H1 (cell line): Measurements from ENCODE around the gene CCDC24. TPM values are rescaled to one million over a fixed set of nuclear protein-coding genes. Genes with fewer than 3 reads are reported as not detected.
A peak's percentile ranks its signal among the peaks of the same experiment; 100 is the strongest.

Experiments
- CTCF ChIA-PET: fragments of 300-600 bp; sonication (Branson Sonifier 250); formaldehyde crosslinking; loops from one replicate; lab custom pipeline; 2021; ENCODE audit not compliant: partially characterized antibody; lab: Charles Lee
- POLR2A ChIA-PET: fragments of 300-600 bp; sonication (Branson Sonifier 250); formaldehyde crosslinking; loops from one replicate; lab custom pipeline; 2021; ENCODE audit warnings: inconsistent platforms; ENCODE audit not compliant: partially characterized antibody; lab: Charles Lee
- DNase-seq, 2 experiments: peaks; one replicate each; pipeline versions ENCODE4 v3.0.0 to v3.0.0-alpha.2; 2010 to 2022; ENCODE audit warnings: low spot score in 2 of 2, low read depth in 1 of 2, mixed read lengths in 1 of 2
- FAIRE-seq: peaks from 2 replicates; lab custom pipeline; 2011; peaks lifted over from hg19 to GRCh38; lab: Jason Lieb, UNC
- H2AFZ ChIP-seq: 2 replicates; pipeline ENCODE4 v1.8.1; 2012; ENCODE audit warnings: low read length, inconsistent platforms
- H2AK5ac ChIP-seq: 2 replicates; pipeline ENCODE4 v1.6.1; 2013; ENCODE audit warnings: low read depth, low read length
- H2BK120ac ChIP-seq: replicated peaks from 2 replicates; pipeline ENCODE3; 2013; ENCODE audit warnings: low read depth, low read length, inconsistent platforms
- H2BK12ac ChIP-seq: 2 replicates; pipeline ENCODE4 v1.6.1; 2013; ENCODE audit warnings: low read depth, low read length
- H2BK15ac ChIP-seq: 2 replicates; pipeline ENCODE4 v1.6.1; 2013; ENCODE audit warnings: low read length
- H2BK20ac ChIP-seq: 2 replicates; pipeline ENCODE4 v1.6.1; 2013; ENCODE audit warnings: low read length
- H2BK5ac ChIP-seq: 2 replicates; pipeline ENCODE4 v1.6.1; 2013; ENCODE audit warnings: low read depth, low read length
- H3K14ac ChIP-seq: 2 replicates; pipeline ENCODE4 v1.6.1; 2013; ENCODE audit warnings: inconsistent platforms; ENCODE audit not compliant: insufficient read length
- H3K18ac ChIP-seq: 2 replicates; pipeline ENCODE4 v1.6.1; 2013; ENCODE audit warnings: low read length; ENCODE audit errors: extremely low read depth
- H3K23ac ChIP-seq: 2 replicates; pipeline ENCODE4 v1.6.1; 2013; ENCODE audit warnings: inconsistent platforms; ENCODE audit not compliant: insufficient read length
- H3K23me2 ChIP-seq: 2 replicates; pipeline ENCODE4 v1.6.1; 2013; ENCODE audit warnings: low read depth, low read length
- H3K27ac ChIP-seq: 2 replicates; pipeline ENCODE4 v1.6.1; 2011; ENCODE audit warnings: low read depth, low read length, inconsistent platforms
- H3K27me3 ChIP-seq, 4 experiments: replicated peaks in 1 of 4; 1 replicate in 1 of 4; 2 replicates in 3 of 4; pipeline versions ENCODE4 v1.6.1 to v1.8.1; 2011 to 2013; ENCODE audit warnings: low read length in 3 of 4, mild to moderate bottlenecking in 3 of 4, inconsistent platforms in 2 of 4, mixed read lengths in 2 of 4, moderate library complexity in 1 of 4; ENCODE audit not compliant: control insufficient read depth in 3 of 4, insufficient read depth in 3 of 4; ENCODE audit errors: extremely low read depth in 1 of 4
- H3K36me3 ChIP-seq, 4 experiments: 2 replicates each; pipeline versions ENCODE4 v1.6.1 to v1.8.1; 2011 to 2013; ENCODE audit warnings: mild to moderate bottlenecking in 4 of 4, low read length in 3 of 4, moderate library complexity in 2 of 4, control low read depth in 1 of 4, inconsistent platforms in 1 of 4; ENCODE audit not compliant: insufficient read depth in 4 of 4, control insufficient read depth in 2 of 4
- H3K4ac ChIP-seq: replicated peaks from 2 replicates; pipeline ENCODE3; 2013; ENCODE audit warnings: low read length, low read depth, mixed read lengths, inconsistent platforms; ENCODE audit not compliant: insufficient read length
- H3K4me1 ChIP-seq, 4 experiments: replicated peaks in 1 of 4; 1 replicate in 1 of 4; 2 replicates in 3 of 4; pipeline versions ENCODE4 v1.6.1 to v1.8.1; 2011 to 2013; ENCODE audit warnings: low read length in 3 of 4, inconsistent platforms in 2 of 4, mixed read lengths in 1 of 4; ENCODE audit not compliant: insufficient read depth in 4 of 4, control insufficient read depth in 3 of 4
- H3K4me2 ChIP-seq, 2 experiments: 2 replicates each; pipeline versions ENCODE4 v1.6.1 to v1.8.1; 2011 to 2013; ENCODE audit warnings: low read depth in 2 of 2, low read length in 2 of 2, control low read depth in 1 of 2, inconsistent platforms in 1 of 2, mild to moderate bottlenecking in 1 of 2; ENCODE audit not compliant: insufficient read depth in 1 of 2
- H3K4me3 ChIP-seq, 4 experiments: fragments of 200-600, 300-600 bp in 1 of 4; sonication (generic), shearing (Covaris generic), sonication (Bioruptor Twin) in 1 of 4; 2 replicates each; pipeline versions ENCODE4 v1.5.1 to v1.8.1; 2011 to 2016; ENCODE audit warnings: low read length in 4 of 4, low read depth in 3 of 4, control low read depth in 2 of 4, inconsistent platforms in 2 of 4, mild to moderate bottlenecking in 2 of 4, mixed read lengths in 1 of 4, moderate library complexity in 1 of 4; ENCODE audit not compliant: insufficient read depth in 2 of 4; ENCODE audit errors: extremely low read depth in 1 of 4
- H3K56ac ChIP-seq: replicated peaks from 2 replicates; pipeline ENCODE3; 2013; ENCODE audit warnings: low read depth, mild to moderate bottlenecking, mixed read lengths, low read length, inconsistent platforms; ENCODE audit not compliant: insufficient read length
- H3K79me1 ChIP-seq: 2 replicates; pipeline ENCODE4 v1.6.1; 2013; ENCODE audit warnings: low read depth, low read length, control low read depth
- H3K79me2 ChIP-seq, 2 experiments: 2 replicates each; pipeline versions ENCODE4 v1.6.1 to v1.8.1; 2012 to 2013; ENCODE audit warnings: low read length in 2 of 2, mild to moderate bottlenecking in 2 of 2, inconsistent platforms in 1 of 2; ENCODE audit not compliant: insufficient read depth in 2 of 2, control insufficient read depth in 1 of 2
- H3K9ac ChIP-seq, 4 experiments: replicated peaks in 1 of 4; 1 replicate in 1 of 4; 2 replicates in 3 of 4; pipeline versions ENCODE4 v1.6.1 to v1.8.1; 2011 to 2013; ENCODE audit warnings: low read depth in 3 of 4, low read length in 3 of 4, control low read depth in 2 of 4, mild to moderate bottlenecking in 2 of 4, moderate library complexity in 2 of 4, inconsistent platforms in 1 of 4; ENCODE audit errors: extremely low read depth in 1 of 4
- H3K9me3 ChIP-seq, 2 experiments: 2 replicates each; pipeline versions ENCODE4 v1.6.1 to v1.8.1; 2012 to 2013; ENCODE audit warnings: mild to moderate bottlenecking in 2 of 2, moderate library complexity in 2 of 2, control low read depth in 1 of 2, inconsistent platforms in 1 of 2, low read depth in 1 of 2, low read length in 1 of 2, mixed read lengths in 1 of 2; ENCODE audit not compliant: insufficient read depth in 2 of 2
- H4K20me1 ChIP-seq, 2 experiments: replicated peaks in 1 of 2; 2 replicates each; pipeline versions ENCODE3 to v1.8.1; 2011 to 2013; ENCODE audit warnings: inconsistent platforms in 2 of 2, low read length in 2 of 2, mild to moderate bottlenecking in 1 of 2; ENCODE audit not compliant: insufficient read depth in 2 of 2, control insufficient read depth in 1 of 2
- H4K5ac ChIP-seq: 2 replicates; pipeline ENCODE4 v1.6.1; 2013; ENCODE audit warnings: low read length, low read depth, mixed read lengths, inconsistent platforms; ENCODE audit not compliant: insufficient read length
- H4K8ac ChIP-seq: 2 replicates; pipeline ENCODE4 v1.8.0; 2013; ENCODE audit warnings: mild to moderate bottlenecking, moderate library complexity, low read length, inconsistent platforms; ENCODE audit not compliant: insufficient read depth; ENCODE audit errors: extremely low read depth
- H4K91ac ChIP-seq: replicated peaks from 2 replicates; pipeline ENCODE3; 2013; ENCODE audit warnings: low read length, mixed read lengths, inconsistent platforms; ENCODE audit not compliant: insufficient read length
- CHD2 ChIP-seq: IDR thresholded peaks from 2 replicates; pipeline ENCODE4 v1.6.1; 2012; ENCODE audit warnings: low read length, improper control_type of control experiment
- EP300 ChIP-seq, 2 experiments: IDR thresholded peaks; 1 replicate in 1 of 2; 2 replicates in 1 of 2; pipeline ENCODE4 v1.6.1; 2011 to 2012; ENCODE audit warnings: low read depth in 2 of 2, low read length in 2 of 2, mild to moderate bottlenecking in 2 of 2, borderline replicate concordance in 1 of 2, inconsistent platforms in 1 of 2, moderate library complexity in 1 of 2
- EZH2 ChIP-seq: fragments of 200-600 bp; sonication (generic); IDR thresholded peaks from 2 replicates; pipeline ENCODE4 v1.7.1; 2012; ENCODE audit warnings: low read depth, mild to moderate bottlenecking, moderate library complexity, low read length, inconsistent platforms; ENCODE audit not compliant: severe bottlenecking
- RBBP5 ChIP-seq: IDR thresholded peaks from 2 replicates; pipeline ENCODE4 v1.7.1; 2012; ENCODE audit warnings: low read depth, mild to moderate bottlenecking, inconsistent platforms, low read length, moderate library complexity, borderline replicate concordance
- SIRT6 ChIP-seq: IDR thresholded peaks from one replicate; pipeline ENCODE4 v1.7.1; 2012; ENCODE audit warnings: low read length, inconsistent platforms
- SRF ChIP-seq: IDR thresholded peaks from 2 replicates; pipeline ENCODE4 v1.6.1; 2011; ENCODE audit warnings: mild to moderate bottlenecking, low read depth, low read length, moderate library complexity
- TCF12 ChIP-seq: IDR thresholded peaks from 2 replicates; pipeline ENCODE4 v1.6.1; 2011; ENCODE audit warnings: low read depth, mild to moderate bottlenecking, low read length
- TEAD4 ChIP-seq: IDR thresholded peaks from 2 replicates; pipeline ENCODE4 v1.6.1; 2012; ENCODE audit warnings: low read depth, low read length, inconsistent platforms, mixed read lengths
- YY1 ChIP-seq: IDR thresholded peaks from 2 replicates; pipeline ENCODE4 v1.6.1; 2011; ENCODE audit warnings: low read depth, mild to moderate bottlenecking, low read length
- WGBS, 2 experiments: shearing (Covaris generic) in 1 of 2; methylation state at CpG; one replicate each; pipeline versions ENCODE4 v1.1.6 to v1.1.7; 2013 to 2015; ENCODE audit warnings: low lambda C conversion rate in 2 of 2, mixed read lengths in 2 of 2, inconsistent platforms in 1 of 2, low coverage in 1 of 2, missing lambda C conversion rate in 1 of 2; ENCODE audit not compliant: insufficient replicate concordance in 2 of 2, insufficient coverage in 1 of 2, insufficient read length in 1 of 2; ENCODE audit errors: extremely low coverage in 1 of 2, missing lambda C conversion rate in 1 of 2; 5-methylcytosine and 5-hydroxymethylcytosine counted together
- polyA plus RNA-seq, 7 experiments: library from polyadenylated mRNA; depleted of rRNA in 3 of 7; stranded (reverse) in 5 of 7; unstranded in 2 of 7; fragments of >200 nt in 5 of 7; fragments of 200-250 nt in 2 of 7; gene quantifications; 1 replicate in 5 of 7; 2 replicates in 1 of 7; 4 replicates in 1 of 7; pipeline versions ENCODE4 v1.2.1 to v1.2.3, GENCODE V29; 2011 to 2013; ENCODE audit warnings: missing spikeins in 2 of 7, mixed read lengths in 2 of 7
- total RNA-seq: library from RNA; stranded (reverse); fragmentation: NEBNext Ultra II Directional; extraction: Animal tissue kit (Norgen Biotek cat#: 25700); gene quantifications from 2 replicates; pipeline ENCODE4 v1.2.1, GENCODE V29; 2021
- TF ChIP-seq, protein P1 (sequence below), 3 experiments: IDR thresholded peaks; 1 replicate in 2 of 3; 2 replicates in 1 of 3; pipeline versions ENCODE4 v1.5.1 to v1.6.1; 2011; ENCODE audit warnings: low read length in 3 of 3, mild to moderate bottlenecking in 3 of 3, inconsistent platforms in 2 of 3, low read depth in 1 of 3, moderate library complexity in 1 of 3; ENCODE audit not compliant: insufficient read depth in 1 of 3; ENCODE audit errors: control extremely low read depth in 1 of 3

The CCDC24 gene
- total and polyA plus RNA-seq, 2 of the 8 experiments (the other 6 are each of a cell fraction or from before 2014, with no cell fraction given): 11.2 to 11.4 TPM

DNA sequence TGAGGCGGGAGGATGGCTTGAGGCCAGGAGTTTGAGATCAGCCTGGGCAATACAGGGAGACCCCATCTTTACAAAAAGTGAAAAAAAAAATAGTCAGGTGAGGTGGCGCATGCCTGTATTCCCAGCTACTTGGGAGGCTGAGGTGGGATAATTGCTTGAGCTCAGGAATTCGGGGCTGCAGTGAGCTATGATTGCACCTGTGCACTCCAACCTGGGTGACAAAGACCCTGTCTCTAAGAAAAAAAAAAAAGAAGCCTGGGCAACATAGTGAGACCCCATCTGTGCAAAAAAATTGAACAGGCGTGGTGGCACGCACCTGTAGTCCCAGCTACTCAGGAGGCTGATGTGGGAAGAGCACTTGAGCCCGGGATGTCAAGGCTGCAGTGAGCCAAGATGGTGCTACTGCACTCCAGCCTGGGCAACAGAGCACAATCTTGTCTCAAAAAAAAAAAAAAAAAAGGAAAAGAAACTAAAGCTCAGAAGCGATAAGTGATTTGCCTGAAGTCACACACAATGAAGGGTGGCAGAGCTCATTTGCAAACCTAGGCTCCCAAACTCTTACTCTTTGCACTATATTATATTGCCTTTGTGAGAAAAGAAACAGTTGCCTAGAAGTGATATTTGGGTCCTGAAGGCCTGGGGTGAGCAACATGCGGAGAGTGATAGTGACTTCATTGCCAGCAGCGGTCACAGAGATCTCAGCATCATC is 2.0 kb downstream of the CCDC24 start:
- WGBS, 2 experiments: 94% methylated on average over 8 of the region's 9 CpGs; no CpG with 5 or more reads in 1 of the 2 experiments
- POLR2A ChIA-PET: interaction anchor here (0.8 to 13.6 kb wide), 7 partner anchors 10 to 42 kb away, joined by 3 to 189 read pairs (median 11); partner anchors contain the start of genes ATP6V0B, B4GALT2, DPH2 and SLC6A9
- TF ChIP-seq EZH2: no peak
- TF ChIP-seq EP300 (IDR thresholded peaks at IDR 0.05; ENCODE audit: borderline replicate concordance in 1 of 2, low read depth in 2 of 2, low read length in 2 of 2): no peak
- TF ChIP-seq SRF: no peak
- TF ChIP-seq RBBP5: no peak
- TF ChIP-seq, protein P1, sequence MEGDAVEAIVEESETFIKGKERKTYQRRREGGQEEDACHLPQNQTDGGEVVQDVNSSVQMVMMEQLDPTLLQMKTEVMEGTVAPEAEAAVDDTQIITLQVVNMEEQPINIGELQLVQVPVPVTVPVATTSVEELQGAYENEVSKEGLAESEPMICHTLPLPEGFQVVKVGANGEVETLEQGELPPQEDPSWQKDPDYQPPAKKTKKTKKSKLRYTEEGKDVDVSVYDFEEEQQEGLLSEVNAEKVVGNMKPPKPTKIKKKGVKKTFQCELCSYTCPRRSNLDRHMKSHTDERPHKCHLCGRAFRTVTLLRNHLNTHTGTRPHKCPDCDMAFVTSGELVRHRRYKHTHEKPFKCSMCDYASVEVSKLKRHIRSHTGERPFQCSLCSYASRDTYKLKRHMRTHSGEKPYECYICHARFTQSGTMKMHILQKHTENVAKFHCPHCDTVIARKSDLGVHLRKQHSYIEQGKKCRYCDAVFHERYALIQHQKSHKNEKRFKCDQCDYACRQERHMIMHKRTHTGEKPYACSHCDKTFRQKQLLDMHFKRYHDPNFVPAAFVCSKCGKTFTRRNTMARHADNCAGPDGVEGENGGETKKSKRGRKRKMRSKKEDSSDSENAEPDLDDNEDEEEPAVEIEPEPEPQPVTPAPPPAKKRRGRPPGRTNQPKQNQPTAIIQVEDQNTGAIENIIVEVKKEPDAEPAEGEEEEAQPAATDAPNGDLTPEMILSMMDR (IDR thresholded peaks at IDR 0.05; ENCODE audit: control extremely low read depth in 1 of 3, insufficient read depth in 1 of 3, low read depth in 1 of 3, low read length in 3 of 3): no peak
- TF ChIP-seq TEAD4: no peak
- no peak for TF ChIP-seq YY1
- TF ChIP-seq SIRT6: no peak
- TF ChIP-seq CHD2: no peak
- no peak for TF ChIP-seq TCF12

More for the DNA sequence above, 2.0 kb downstream of the CCDC24 start:
- Histone ChIP-seq H2AK5ac (no peak overlapping the region), H2BK5ac (no peak overlapping the region), H2BK20ac (no peak overlapping the region), H3K27me3 (no peaks in the 10 kb centered on the region), H3K9me3 (no peaks in the 10 kb centered on the region), H2AFZ (no peak overlapping the region), H3K27ac (no peak overlapping the region), H3K14ac (no peak overlapping the region), H3K4ac (no peak overlapping the region), H3K79me2 (no peaks in the 10 kb centered on the region), H3K36me3 (no peaks in the 10 kb centered on the region; a peak in 1 of 8 replicates), H3K56ac (no peak overlapping the region), H3K18ac (no peak overlapping the region), H4K20me1 (peaks cover 2% of the 10 kb centered on the region in 2 experiments), H2BK120ac (no peak overlapping the region), H3K4me2 (peak overlapping the region in 1 of 2 experiments; percentile 96; a peak in 1 of 4 replicates), H3K23me2 (peaks cover 12% of the 10 kb centered on the region; the same call in 1 of the 2 replicates), H4K91ac (no peak overlapping the region), H3K79me1 (no peaks in the 10 kb centered on the region), H3K9ac (no peak overlapping the region), H2BK12ac (no peak overlapping the region), H3K23ac (no peak overlapping the region), H3K4me1 (peaks cover 0 to 5% (median 4%) of the 10 kb centered on the region in 4 experiments; a peak in 5 of 7 replicates), H3K4me3 (no peak overlapping the region), H2BK15ac (no peak overlapping the region), H4K5ac (no peak overlapping the region), H4K8ac (no peak overlapping the region)
- CTCF ChIA-PET: interaction anchor here (0.6 to 21.8 kb wide), 21 partner anchors 10 to 1327 kb away, joined by 3 to 478 read pairs (median 5); partner anchors contain the start of gene SLC6A9
- no peak for DNase-seq
- no peak for FAIRE-seq
